Kidney epithelial cell (primary cell): ENCODE measurements around the gene FEM1A. TPM values are rescaled to one million over a fixed set of nuclear protein-coding genes. Genes with fewer than 3 reads are reported as not detected.
"Not testable (repeated sequence)": the region's sequence is repeated elsewhere in the genome, so short reads cannot be mapped to it uniquely, and the experiment has no call there.

Source experiments
- DNase-seq: peaks from one replicate; pipeline ENCODE4 v3.0.0-alpha.2; 2010; ENCODE audit warnings: low read depth
- H3K27me3 ChIP-seq: 2 replicates; pipeline ENCODE4 v1.6.0; 2011; ENCODE audit warnings: low read length; ENCODE audit not compliant: control insufficient read depth, insufficient read depth
- H3K36me3 ChIP-seq: 2 replicates; pipeline ENCODE4 v1.5.1; 2011; ENCODE audit warnings: low read length; ENCODE audit not compliant: control insufficient read depth, insufficient read depth
- H3K4me3 ChIP-seq: 2 replicates; pipeline ENCODE4 v1.5.1; 2011; ENCODE audit warnings: low read depth, mild to moderate bottlenecking, control low read depth, low read length
- total RNA-seq: library from RNA; depleted of rRNA; stranded (reverse); fragments of >200 nt; gene quantifications from 2 replicates; pipeline ENCODE4 v1.2.3, GENCODE V29; 2015
- TF ChIP-seq, protein P1 (sequence below): IDR thresholded peaks from 2 replicates; pipeline ENCODE4 v1.5.1; 2011; ENCODE audit warnings: mild to moderate bottlenecking, moderate library complexity, low read length, control low read depth, inconsistent platforms; ENCODE audit not compliant: insufficient read depth, poor library complexity, severe bottlenecking

The FEM1A gene
- total RNA-seq, 1 donor from 2014 or later: 21.0 TPM

DNA sequence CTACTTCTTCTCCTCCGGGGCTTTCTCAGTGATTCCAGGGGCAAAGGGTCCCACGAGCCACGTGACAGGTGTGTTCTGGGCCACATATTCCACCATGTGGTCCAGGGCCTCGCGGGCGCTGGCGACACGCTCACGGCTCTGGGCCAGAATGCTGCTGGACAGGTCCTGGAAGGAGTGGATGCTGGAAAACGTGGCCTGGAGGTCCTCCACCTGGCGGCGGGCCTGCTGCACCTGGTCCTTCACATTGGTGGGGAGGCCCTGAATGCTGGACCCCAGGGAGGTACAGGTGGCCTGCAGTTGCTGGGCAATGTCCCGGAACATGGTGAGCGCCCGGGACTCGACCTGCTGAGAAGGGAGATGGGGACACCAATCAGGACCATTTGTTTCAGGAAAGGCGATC, 47.7 kb downstream of the FEM1A start:
- DNase-seq: no peak
- H3K27me3 ChIP-seq: no peaks in the 10 kb centered on the region
- TF ChIP-seq, protein P1, sequence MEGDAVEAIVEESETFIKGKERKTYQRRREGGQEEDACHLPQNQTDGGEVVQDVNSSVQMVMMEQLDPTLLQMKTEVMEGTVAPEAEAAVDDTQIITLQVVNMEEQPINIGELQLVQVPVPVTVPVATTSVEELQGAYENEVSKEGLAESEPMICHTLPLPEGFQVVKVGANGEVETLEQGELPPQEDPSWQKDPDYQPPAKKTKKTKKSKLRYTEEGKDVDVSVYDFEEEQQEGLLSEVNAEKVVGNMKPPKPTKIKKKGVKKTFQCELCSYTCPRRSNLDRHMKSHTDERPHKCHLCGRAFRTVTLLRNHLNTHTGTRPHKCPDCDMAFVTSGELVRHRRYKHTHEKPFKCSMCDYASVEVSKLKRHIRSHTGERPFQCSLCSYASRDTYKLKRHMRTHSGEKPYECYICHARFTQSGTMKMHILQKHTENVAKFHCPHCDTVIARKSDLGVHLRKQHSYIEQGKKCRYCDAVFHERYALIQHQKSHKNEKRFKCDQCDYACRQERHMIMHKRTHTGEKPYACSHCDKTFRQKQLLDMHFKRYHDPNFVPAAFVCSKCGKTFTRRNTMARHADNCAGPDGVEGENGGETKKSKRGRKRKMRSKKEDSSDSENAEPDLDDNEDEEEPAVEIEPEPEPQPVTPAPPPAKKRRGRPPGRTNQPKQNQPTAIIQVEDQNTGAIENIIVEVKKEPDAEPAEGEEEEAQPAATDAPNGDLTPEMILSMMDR: no peak
- H3K4me3 ChIP-seq: no peak overlapping the region
- H3K36me3 ChIP-seq: peaks cover 2% of the 10 kb centered on the region

DNA sequence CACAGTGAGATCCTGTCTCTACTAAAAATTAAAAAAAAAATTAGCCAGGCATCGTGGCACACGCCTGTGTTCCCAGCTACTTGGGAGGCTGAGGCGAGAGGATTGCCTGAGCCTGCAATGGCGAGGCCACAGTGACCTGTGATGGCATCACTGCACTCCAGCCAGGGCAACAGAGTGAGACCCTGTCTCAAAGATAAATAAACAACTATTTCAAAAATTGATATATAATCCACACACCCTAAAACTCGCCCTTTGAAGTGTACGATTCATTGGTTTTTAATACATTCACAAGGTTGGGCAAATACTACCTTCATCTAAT, 52.1 kb downstream of the FEM1A start:
- H3K4me3 ChIP-seq: no peak overlapping the region
- no peak for DNase-seq
- H3K27me3 ChIP-seq: no peaks in the 10 kb centered on the region
- peaks cover 2% of the 10 kb centered on the region for H3K36me3 ChIP-seq
- TF ChIP-seq, protein P1: no peak

DNA sequence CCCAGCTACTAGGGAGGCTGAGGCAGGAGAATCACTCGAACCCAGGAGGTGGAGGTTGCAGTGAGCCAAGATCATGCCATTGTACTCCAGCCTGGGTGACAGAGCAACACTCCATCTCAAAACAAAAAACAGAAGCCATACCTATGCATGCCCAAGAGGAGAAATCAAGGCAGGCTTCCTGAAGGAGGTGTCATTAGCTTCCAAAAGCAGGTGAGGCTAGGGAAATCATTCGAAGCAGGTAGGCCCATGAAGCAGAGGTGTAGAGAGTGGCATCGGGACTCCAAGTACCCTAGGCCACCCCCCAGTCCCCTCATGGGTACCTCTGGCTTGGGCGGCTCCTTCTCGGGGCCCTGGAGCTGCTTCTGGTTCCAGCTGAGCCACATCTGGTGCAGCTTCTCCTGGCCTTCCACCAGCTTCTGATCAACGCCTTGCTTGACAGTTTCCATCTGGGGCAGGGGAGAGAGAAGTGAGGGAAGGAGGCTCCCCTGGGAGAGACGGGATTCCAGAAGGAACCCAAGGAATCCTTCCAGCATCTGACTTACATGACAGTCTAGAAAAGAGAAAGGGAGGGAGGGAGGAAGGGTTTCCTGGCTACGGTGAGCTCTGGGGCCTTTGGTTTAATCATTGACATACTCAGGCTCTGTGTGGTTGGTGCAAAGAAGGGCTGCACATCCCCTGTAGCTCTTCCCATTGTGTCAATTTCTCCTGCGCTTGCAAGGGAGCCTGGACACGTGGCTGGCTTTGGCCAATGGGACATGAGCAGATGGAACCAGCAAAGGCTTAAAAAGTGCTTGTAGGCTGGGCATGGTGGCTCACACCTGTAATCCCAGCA, 53.0 kb downstream of the FEM1A start:
- TF ChIP-seq, protein P1: no peak
- no peaks in the 10 kb centered on the region for H3K27me3 ChIP-seq
- DNase-seq: peak; percentile 69
- no peaks in the 10 kb centered on the region for H3K36me3 ChIP-seq
- no peak overlapping the region for H3K4me3 ChIP-seq

DNA sequence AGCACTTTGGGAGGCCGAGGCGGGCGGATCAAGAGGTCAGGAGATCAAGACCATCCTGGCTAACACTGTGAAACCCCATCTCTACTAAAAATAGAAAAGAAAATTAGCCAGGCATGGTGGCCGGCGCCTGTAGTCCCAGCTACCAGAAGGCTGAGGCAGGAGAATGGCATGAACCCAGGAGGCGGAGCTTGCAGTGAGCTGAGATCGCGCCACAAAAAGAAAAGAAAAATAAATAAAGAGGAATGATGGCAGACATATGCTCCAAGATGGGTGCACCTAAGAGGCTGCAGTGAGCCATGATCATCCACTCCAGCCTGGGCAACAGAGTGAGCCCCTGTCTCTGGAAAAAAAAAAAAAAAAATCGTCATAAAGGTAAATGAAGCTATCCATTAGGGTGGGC, 54.4 kb downstream of the FEM1A start:
- H3K4me3 ChIP-seq, H3K36me3 ChIP-seq, DNase-seq, H3K27me3 ChIP-seq: not testable (repeated sequence)

DNA sequence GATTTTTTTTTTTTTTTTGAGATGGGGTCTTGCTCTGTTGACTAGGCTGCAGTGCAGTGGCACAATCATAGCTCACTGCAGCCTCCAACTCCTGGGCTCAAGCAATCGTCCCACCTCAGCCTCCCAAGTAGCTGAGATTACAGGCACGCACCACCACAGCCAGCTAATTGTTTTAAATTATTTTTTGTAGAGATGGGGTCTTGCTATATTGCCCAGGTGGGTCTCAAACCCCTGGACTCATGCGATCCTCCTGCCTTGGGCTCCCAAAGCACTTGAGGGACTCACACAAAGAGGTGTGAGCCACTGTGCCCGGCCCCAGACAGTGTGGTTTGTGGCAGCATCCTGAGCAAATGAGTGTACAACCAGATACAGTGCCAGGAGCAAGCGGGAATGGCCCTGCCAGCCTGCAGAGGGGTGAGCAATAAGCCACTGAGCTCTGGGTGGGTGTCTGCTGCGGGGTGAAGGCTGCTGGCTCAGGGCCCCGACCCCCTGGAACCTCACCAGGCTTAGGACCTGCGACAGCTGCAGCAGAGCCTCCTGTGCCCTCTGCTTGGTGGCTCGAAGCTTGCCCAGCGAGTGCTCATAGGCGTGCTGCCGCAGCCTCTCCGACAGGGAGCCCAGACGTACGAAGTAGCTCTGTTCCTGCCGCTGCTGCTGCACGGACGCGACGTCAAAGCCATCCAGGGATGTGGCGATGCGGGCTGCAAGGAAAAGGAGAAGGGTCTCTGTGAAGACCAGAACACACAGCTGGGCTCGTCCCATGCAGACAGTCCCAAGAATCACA, 55.8 kb downstream of the FEM1A start:
- DNase-seq: no peak
- no peaks in the 10 kb centered on the region for H3K36me3 ChIP-seq
- no peaks in the 10 kb centered on the region for H3K27me3 ChIP-seq
- TF ChIP-seq, protein P1: no peak
- no peak overlapping the region for H3K4me3 ChIP-seq

DNA sequence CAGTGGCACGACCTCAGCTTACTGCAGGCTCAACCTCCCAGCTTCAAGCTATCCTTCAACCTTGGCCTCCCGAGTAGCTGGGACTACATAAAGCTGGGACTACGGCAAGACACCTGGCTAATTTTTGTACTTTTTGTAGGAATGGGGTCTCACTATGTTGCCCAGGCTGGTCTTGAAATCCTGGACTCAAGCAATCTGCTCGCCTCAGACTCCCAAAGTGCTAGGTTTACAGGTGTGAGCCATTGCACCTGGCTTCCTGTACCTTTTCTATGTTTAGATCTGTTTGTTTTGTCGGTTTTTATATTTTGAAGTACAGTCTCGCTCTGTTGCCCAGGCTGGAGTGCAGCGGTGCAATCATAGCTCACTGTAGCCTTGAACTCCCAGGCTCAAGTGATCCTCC, 57.5 kb downstream of the FEM1A start:
- Histone ChIP-seq H3K4me3 (no peak overlapping the region), H3K27me3 (no peaks in the 10 kb centered on the region), H3K36me3 (no peaks in the 10 kb centered on the region)
- DNase-seq: no peak
- TF ChIP-seq, protein P1: no peak
